H1 (cell line): ENCODE measurements around the gene VSNL1. TPM values are rescaled to one million over a fixed set of nuclear protein-coding genes. Genes with fewer than 3 reads are reported as not detected.

ENCODE experiments used
- BACH1 ChIP-seq: IDR thresholded peaks from 2 replicates; pipeline ENCODE4 v1.6.1; 2012; ENCODE audit warnings: low read length, improper control_type of control experiment
- CHD7 ChIP-seq: fragments of 300-600 bp; sonication (generic); IDR thresholded peaks from 2 replicates; pipeline ENCODE4 v1.7.1; 2012; ENCODE audit warnings: low read length, moderate library complexity, mild to moderate bottlenecking, inconsistent platforms; ENCODE audit not compliant: insufficient replicate concordance
- EZH2 ChIP-seq: fragments of 200-600 bp; sonication (generic); IDR thresholded peaks from 2 replicates; pipeline ENCODE4 v1.7.1; 2012; ENCODE audit warnings: low read depth, mild to moderate bottlenecking, moderate library complexity, low read length, inconsistent platforms; ENCODE audit not compliant: severe bottlenecking
- GTF2F1 ChIP-seq: IDR thresholded peaks from 2 replicates; pipeline ENCODE4 v1.6.1; 2012; ENCODE audit warnings: low read depth, low read length, improper control_type of control experiment, borderline replicate concordance
- POLR2A ChIP-seq, 2 experiments: IDR thresholded peaks; 1 replicate in 1 of 2; 2 replicates in 1 of 2; pipeline ENCODE4 v1.6.1; 2011; ENCODE audit warnings: low read depth in 2 of 2, low read length in 2 of 2, mild to moderate bottlenecking in 2 of 2; ENCODE audit errors: control extremely low read depth in 1 of 2
- POLR2AphosphoS5 ChIP-seq: IDR thresholded peaks from 2 replicates; pipeline ENCODE4 v1.6.1; 2011; ENCODE audit warnings: low read depth, low read length
- SUZ12 ChIP-seq: fragments of 200-600 bp; sonication (generic); IDR thresholded peaks from 2 replicates; pipeline ENCODE4 v1.6.1; 2012; ENCODE audit warnings: mild to moderate bottlenecking, inconsistent platforms, low read length, moderate library complexity, mixed read lengths
- TAF1 ChIP-seq: IDR thresholded peaks from 2 replicates; pipeline ENCODE4 v1.6.1; 2011; ENCODE audit warnings: mild to moderate bottlenecking, low read depth, low read length
- TBP ChIP-seq: IDR thresholded peaks from 2 replicates; pipeline ENCODE4 v1.6.1; 2011; ENCODE audit warnings: low read depth, low read length, improper control_type of control experiment
- TEAD4 ChIP-seq: IDR thresholded peaks from 2 replicates; pipeline ENCODE4 v1.6.1; 2012; ENCODE audit warnings: low read depth, low read length, inconsistent platforms, mixed read lengths
- USF2 ChIP-seq: IDR thresholded peaks from 2 replicates; pipeline ENCODE4 v1.6.1; 2011; ENCODE audit warnings: low read length, improper control_type of control experiment
- ZNF274 ChIP-seq: IDR thresholded peaks from 2 replicates; pipeline ENCODE4 v1.7.0; 2012; ENCODE audit warnings: low read length, borderline replicate concordance; ENCODE audit errors: extremely low read depth
- polyA plus RNA-seq, 7 experiments: library from polyadenylated mRNA; depleted of rRNA in 3 of 7; stranded (reverse) in 5 of 7; unstranded in 2 of 7; fragments of >200 nt in 5 of 7; fragments of 200-250 nt in 2 of 7; gene quantifications; 1 replicate in 5 of 7; 2 replicates in 1 of 7; 4 replicates in 1 of 7; pipeline versions ENCODE4 v1.2.1 to v1.2.3, GENCODE V29; 2011 to 2013; ENCODE audit warnings: missing spikeins in 2 of 7, mixed read lengths in 2 of 7
- total RNA-seq: library from RNA; stranded (reverse); fragmentation: NEBNext Ultra II Directional; extraction: Animal tissue kit (Norgen Biotek cat#: 25700); gene quantifications from 2 replicates; pipeline ENCODE4 v1.2.1, GENCODE V29; 2021

VSNL1 gene
- total and polyA plus RNA-seq, 2 of the 8 experiments (the other 6 are each of a cell fraction or from before 2014, with no cell fraction given), result 49.4 to 108 TPM

- TF ChIP-seq CHD7 (peak; percentile 70), BACH1 (no peak), SUZ12 (no peak), TAF1 (0 out of 2 replicates have a peak, but pooled peaks have one; percentile 27), GTF2F1 (no peak), ZNF274 (no peak), POLR2AphosphoS5 (no peak), USF2 (no peak), POLR2A (IDR thresholded peaks at IDR 0.05; ENCODE audit: control extremely low read depth in 1 of 2, low read depth in 2 of 2, low read length in 2 of 2) (0 out of 3 replicates have a peak, but pooled peaks of 1 of the 2 experiments have one; percentile 41), EZH2 (no peak), TEAD4 (peak; percentile 61; the same call in 1 of the 2 replicates), TBP (no peak)
Observed at GRCh38 chr2:17543848-17544247, 3.4 kb downstream of the VSNL1 start (continued).
